Measurements from ENCODE around the gene DYNC1LI2. TPM values are rescaled to one million over a fixed set of nuclear protein-coding genes. Genes with fewer than 3 reads are reported as not detected.

Gene DYNC1LI2
- total RNA-seq, 4 donors from 2014 or later = 120 to 199 (median 169) TPM

DNA sequence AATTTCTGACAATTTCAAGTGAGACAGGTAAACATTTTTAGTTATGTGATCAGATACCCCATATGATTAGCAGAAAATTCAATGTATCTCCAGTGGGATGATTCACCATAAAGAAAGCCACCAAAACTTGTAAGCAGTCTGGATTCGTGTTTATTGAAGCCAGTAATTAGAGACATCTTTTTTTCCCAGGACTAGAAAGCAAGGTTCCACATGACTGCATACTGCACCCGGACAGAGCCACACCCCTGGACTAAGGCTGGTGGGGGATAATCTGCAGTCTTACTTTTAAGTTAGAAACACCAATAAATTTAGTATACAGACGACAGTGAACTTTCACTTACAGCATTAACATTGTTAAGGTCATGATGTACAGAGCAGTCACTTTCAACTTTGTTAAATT, 30.6 kb downstream of the DYNC1LI2 start:
- TF ChIP-seq, protein P1, sequence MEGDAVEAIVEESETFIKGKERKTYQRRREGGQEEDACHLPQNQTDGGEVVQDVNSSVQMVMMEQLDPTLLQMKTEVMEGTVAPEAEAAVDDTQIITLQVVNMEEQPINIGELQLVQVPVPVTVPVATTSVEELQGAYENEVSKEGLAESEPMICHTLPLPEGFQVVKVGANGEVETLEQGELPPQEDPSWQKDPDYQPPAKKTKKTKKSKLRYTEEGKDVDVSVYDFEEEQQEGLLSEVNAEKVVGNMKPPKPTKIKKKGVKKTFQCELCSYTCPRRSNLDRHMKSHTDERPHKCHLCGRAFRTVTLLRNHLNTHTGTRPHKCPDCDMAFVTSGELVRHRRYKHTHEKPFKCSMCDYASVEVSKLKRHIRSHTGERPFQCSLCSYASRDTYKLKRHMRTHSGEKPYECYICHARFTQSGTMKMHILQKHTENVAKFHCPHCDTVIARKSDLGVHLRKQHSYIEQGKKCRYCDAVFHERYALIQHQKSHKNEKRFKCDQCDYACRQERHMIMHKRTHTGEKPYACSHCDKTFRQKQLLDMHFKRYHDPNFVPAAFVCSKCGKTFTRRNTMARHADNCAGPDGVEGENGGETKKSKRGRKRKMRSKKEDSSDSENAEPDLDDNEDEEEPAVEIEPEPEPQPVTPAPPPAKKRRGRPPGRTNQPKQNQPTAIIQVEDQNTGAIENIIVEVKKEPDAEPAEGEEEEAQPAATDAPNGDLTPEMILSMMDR (IDR thresholded peaks at IDR 0.05) = no peak
- DNase-seq (ENCODE audit: low spot score) (no peak), ATAC-seq (ENCODE audit: low FRiP score) (no peak)

DNA sequence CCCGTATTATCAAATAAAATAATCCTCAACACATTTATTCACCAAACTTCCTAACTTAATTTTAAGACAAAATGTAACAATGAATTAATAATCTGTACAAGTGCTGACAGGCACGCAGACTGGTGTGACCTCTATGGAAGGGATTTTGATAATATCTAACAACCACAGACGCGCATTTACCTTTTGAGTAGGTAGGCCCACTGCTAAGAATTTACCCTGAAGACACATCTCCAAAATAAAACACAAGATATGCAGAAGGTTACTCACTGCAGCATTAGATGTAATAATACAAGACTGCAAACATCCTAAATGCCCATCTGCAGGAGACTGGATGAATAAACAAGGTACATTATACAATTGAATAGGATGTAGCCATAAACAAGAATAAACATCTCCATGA, 32.2 kb downstream of the DYNC1LI2 start:
- ATAC-seq (ENCODE audit: low FRiP score) = no peak
- TF ChIP-seq, protein P1 (IDR thresholded peaks at IDR 0.05) = no peak
- no peak for DNase-seq (ENCODE audit: low spot score)

DNA sequence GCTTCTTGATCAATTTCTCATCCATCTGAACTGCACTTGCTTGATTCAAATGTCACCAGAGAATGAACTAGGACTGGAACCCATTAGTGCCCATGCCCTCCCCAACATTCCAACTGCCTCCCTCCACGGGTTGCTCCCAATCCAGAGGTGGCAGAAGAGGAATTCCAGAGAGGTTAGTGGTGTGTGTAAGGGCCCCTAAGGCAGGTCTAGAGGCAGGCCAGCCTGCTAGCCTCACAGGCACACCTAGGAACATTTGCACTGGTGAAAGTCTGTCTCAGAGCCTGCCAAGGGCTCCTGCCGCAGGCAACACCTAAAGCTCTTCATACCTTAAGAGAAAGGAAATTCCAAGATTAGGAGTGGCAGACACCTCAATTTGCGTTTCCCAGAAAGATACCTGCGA, 33.6 kb downstream of the DYNC1LI2 start:
- ATAC-seq (ENCODE audit: low FRiP score) (no peak), DNase-seq (ENCODE audit: low spot score) (no peak)
- TF ChIP-seq, protein P1 (IDR thresholded peaks at IDR 0.05) = no peak

- DNase-seq (ENCODE audit: low spot score) (no peak), ATAC-seq (ENCODE audit: low FRiP score) (no peak)
- TF ChIP-seq, protein P1 (IDR thresholded peaks at IDR 0.05) = no peak
These were observed 34.2 kb downstream of the DYNC1LI2 start for GRCh38 chr16:66717112-66717675.

GRCh38 chr16:66714654-66715307, 36.6 kb downstream of the DYNC1LI2 start:
- TF ChIP-seq, protein P1 (IDR thresholded peaks at IDR 0.05) = no peak
- ATAC-seq (ENCODE audit: low FRiP score) = no peak
- DNase-seq (ENCODE audit: low spot score) = no peak

DNA sequence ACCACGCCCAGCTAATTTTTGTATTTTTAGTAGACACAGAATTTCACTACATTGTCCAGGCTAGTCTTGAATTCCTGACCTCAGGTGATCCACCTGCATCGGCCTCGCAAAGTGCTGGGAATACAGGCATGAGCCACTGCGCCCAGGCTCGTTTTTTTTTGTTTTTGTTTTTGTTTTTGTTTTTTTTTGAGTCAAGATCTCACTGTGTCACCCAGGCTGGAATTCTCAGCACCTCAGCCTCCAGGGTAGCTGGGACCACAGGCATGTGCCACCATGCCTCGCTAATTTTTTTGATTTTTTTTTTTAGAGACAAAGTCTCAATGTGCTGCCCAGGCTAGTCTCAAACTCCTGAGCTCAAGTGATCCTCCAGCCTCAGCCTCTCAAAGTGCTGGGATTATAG, 37.3 kb downstream of the DYNC1LI2 start:
- TF ChIP-seq, protein P1 (IDR thresholded peaks at IDR 0.05) = no peak
- ATAC-seq (ENCODE audit: low FRiP score) (no peak), DNase-seq (ENCODE audit: low spot score) (no peak)

GRCh38 chr16:66713076-66713475, 38.3 kb downstream of the DYNC1LI2 start:
- TF ChIP-seq, protein P1 (IDR thresholded peaks at IDR 0.05) = no peak
- ATAC-seq (ENCODE audit: low FRiP score) = no peak
- DNase-seq (ENCODE audit: low spot score) = no peak

All from omental fat pad (tissue), 4 donors.